Right lobe of liver (tissue), 6 donors: ENCODE results near the gene TEX38. TPM values are rescaled to one million over a fixed set of nuclear protein-coding genes. Genes with fewer than 3 reads are reported as not detected.
A peak's percentile ranks its signal among the peaks of the same experiment; 100 is the strongest.

Source experiments
- ATAC-seq, 4 donors: fragments of 200-7000 bp; cut with Tn5 transposase; one replicate each; pipeline ENCODE4 v1.9.1; 2020; ENCODE audit warnings: mild to moderate bottlenecking in 4 of 4, moderate library complexity in 4 of 4
- DNase-seq, 3 donors: peaks; one replicate each; pipeline ENCODE4 v3.0.0-alpha.2; 2020
- H3K27ac ChIP-seq, 3 donors: fragments of 200-600 bp; one replicate each; pipeline ENCODE4 v1.8.0; 2022
- H3K27me3 ChIP-seq, 2 donors: fragments of 200-600 bp; one replicate each; pipeline ENCODE4 v1.8.0; 2022
- H3K36me3 ChIP-seq, 4 donors: fragments of 200-600 bp; sonication (generic) in 1 of 4; one replicate each; pipeline versions ENCODE4 v1.5.1 to v1.8.0; 2017 to 2022; ENCODE audit warnings: control low read depth in 1 of 4
- H3K4me1 ChIP-seq, 4 donors: fragments of 200-600 bp; sonication (generic) in 1 of 4; one replicate each; pipeline versions ENCODE4 v1.5.1 to v1.8.0; 2017 to 2022; ENCODE audit warnings: control low read depth in 1 of 4
- H3K4me3 ChIP-seq, 3 donors: fragments of 200-600 bp; one replicate each; pipeline ENCODE4 v1.8.0; 2022
- H3K9me3 ChIP-seq, 4 donors: fragments of 200-600 bp; sonication (generic) in 1 of 4; one replicate each; pipeline versions ENCODE4 v1.5.1 to v1.8.0; 2017 to 2022; ENCODE audit warnings: control low read depth in 1 of 4
- CTCF ChIP-seq, 4 donors: fragments of 200-600 bp in 3 of 4; fragments of 450-650 bp in 1 of 4; IDR thresholded peaks; one replicate each; pipeline versions ENCODE4 v1.5.1 to v1.8.0; 2016 to 2022; ENCODE audit warnings: antibody characterized with exemption in 4 of 4, mild to moderate bottlenecking in 2 of 4
- POLR2A ChIP-seq: fragments of 450-650 bp; IDR thresholded peaks from one replicate; pipeline ENCODE4 v1.6.1; 2017; ENCODE audit warnings: antibody characterized with exemption, mild to moderate bottlenecking
- WGBS: methylation state at CpG from one replicate; pipeline ENCODE4 v1.1.6; 2018; ENCODE audit warnings: low coverage, low lambda C conversion rate; ENCODE audit not compliant: insufficient coverage; ENCODE audit errors: missing lambda C conversion rate; 5-methylcytosine and 5-hydroxymethylcytosine counted together
- intact Hi-C, 2 donors: fragments of 100-400 bp; cut with DNase I; formaldehyde crosslinking; loops; one replicate each; pipeline versions ENCODE4 v1.11.2 to v1.14.1; 2022
- total RNA-seq, 6 experiments: library from RNA; depleted of rRNA in 2 of 6; stranded (reverse); fragments of >200 nt in 2 of 6; fragmentation: NEBNext Ultra II Directional in 3 of 6; extraction: Animal tissue kit (Norgen Biotek cat#: 25700) in 3 of 6; gene quantifications; one replicate each; pipeline versions ENCODE4 v1.1.0 to v1.2.4, GENCODE V29; 2016 to 2023
- donor health status: DM: no; HTN: yes; CAD: no.
- donor health status: DM: no; HTN: no; CAD: no.
- donor health status: DM: no; HTN: no; CAD: no.
- donor health status: DM: no; HTN: yes; CAD: no.
- donor health status: DM: no; HTN: yes; CAD: no.

TEX38 gene
- total RNA-seq, 6 experiments from 2014 or later, result not detected

DNA sequence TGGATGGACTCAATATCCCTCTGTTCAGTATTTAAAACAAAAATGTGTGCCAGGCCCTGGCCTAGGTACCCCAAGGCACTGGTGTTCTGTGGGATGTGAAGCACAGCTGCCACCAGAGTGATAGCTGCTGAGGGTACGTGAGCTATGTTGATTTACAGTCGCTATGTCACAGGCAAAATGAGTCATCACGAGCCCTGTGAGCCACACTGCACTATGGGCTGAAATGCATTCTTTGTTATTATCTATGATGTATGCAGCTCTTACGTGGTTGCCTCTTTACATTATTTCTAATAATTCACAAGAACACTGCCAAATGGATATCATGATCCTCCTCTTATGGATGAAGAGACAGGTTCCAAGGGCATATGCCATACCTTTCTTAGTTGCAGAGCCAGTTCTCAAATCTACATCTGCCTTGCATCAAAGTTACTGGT, 2.1 kb downstream of the TEX38 start:
- Histone ChIP-seq H3K4me3 (no peak overlapping the region), H3K27ac (no peak overlapping the region), H3K4me1 (peaks cover 0 to 10% (median 0%) of the 10 kb centered on the region in 4 donors), H3K27me3 (no peaks in the 10 kb centered on the region), H3K36me3 (peaks cover 0 to 19% (median 4%) of the 10 kb centered on the region in 4 donors), H3K9me3 (no peaks in the 10 kb centered on the region)
- DNase-seq, result no peak
- no peak for TF ChIP-seq POLR2A
- no peak for TF ChIP-seq CTCF (IDR thresholded peaks at IDR 0.05)
- WGBS, result no CpG with 5 or more reads among the region's 4 CpGs
- intact Hi-C loops, result no loop called here
- ATAC-seq, result no peak

GRCh38 chr1:46675549-46676314, 4.1 kb downstream of the TEX38 start:
- no peaks in the 10 kb centered on the region for H3K9me3 ChIP-seq
- H3K4me1 ChIP-seq, result peaks cover 0 to 10% (median 0%) of the 10 kb centered on the region in 4 donors
- H3K27me3 ChIP-seq, result no peaks in the 10 kb centered on the region
- peaks cover 0 to 19% (median 12%) of the 10 kb centered on the region in 4 donors for H3K36me3 ChIP-seq
- ATAC-seq, result peak; percentile 27 to 76 (median 44)
- no peak overlapping the region for H3K4me3 ChIP-seq
- DNase-seq, result no peak
- intact Hi-C loops, result no loop called here
- TF ChIP-seq CTCF (IDR thresholded peaks at IDR 0.05), result no peak
- no peak for TF ChIP-seq POLR2A
- no CpG with 5 or more reads among the region's 1 CpG for WGBS
- no peak overlapping the region for H3K27ac ChIP-seq

DNA sequence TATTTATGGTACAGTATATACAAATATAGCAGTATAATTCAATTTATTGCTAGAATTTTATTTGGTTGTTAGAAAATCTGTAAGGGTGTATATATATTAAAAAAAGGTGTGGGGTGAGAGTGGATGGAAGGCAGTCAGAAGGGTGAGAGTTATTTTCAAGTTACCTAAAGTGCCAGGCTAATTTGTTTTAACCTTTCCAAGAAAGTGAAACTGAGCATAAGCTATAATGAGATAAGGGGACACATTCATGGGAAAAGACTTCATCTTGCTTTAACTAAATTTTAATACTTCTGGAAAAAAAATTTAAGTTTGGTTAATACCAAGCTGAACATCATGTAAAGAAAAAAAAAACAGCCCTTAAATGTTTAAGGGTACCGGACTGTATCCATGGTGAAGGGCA, 4.9 kb downstream of the TEX38 start:
- no peak for ATAC-seq
- TF ChIP-seq POLR2A, result no peak
- no peak for TF ChIP-seq CTCF (IDR thresholded peaks at IDR 0.05)
- H3K4me3 ChIP-seq, result no peak overlapping the region
- 92% methylated on average over 1 of the region's 1 CpG for WGBS
- no peaks in the 10 kb centered on the region for H3K9me3 ChIP-seq
- intact Hi-C loops, result no loop called here
- DNase-seq, result no peak
- no peak overlapping the region for H3K27ac ChIP-seq
- H3K36me3 ChIP-seq, result peaks cover 0 to 20% (median 12%) of the 10 kb centered on the region in 4 donors
- peaks cover 0 to 11% (median 0%) of the 10 kb centered on the region in 4 donors for H3K4me1 ChIP-seq
- H3K27me3 ChIP-seq, result no peaks in the 10 kb centered on the region

DNA sequence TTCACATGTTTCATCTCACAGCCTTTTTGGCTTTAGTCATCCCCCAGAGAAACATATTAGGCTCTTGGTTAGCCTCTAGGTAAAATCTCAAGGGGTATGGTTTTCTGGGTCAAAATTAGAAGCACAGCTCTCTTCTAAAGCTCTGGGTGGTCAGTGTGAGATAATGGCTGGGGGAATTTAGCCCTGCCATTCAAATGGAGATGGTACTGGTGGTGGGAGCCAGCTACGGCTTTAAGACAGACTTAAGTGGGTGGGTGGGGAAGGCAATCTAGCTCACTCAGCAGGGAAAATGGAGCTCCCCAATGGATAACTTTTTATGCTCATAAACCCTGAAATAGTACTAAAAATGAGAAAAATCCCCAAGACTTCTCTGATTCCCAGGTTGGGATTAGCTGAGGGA, 5.7 kb downstream of the TEX38 start:
- no peaks in the 10 kb centered on the region for H3K9me3 ChIP-seq
- DNase-seq, result no peak
- WGBS, result 100% methylated on average over 1 of the region's 1 CpG
- peaks cover 0 to 19% (median 0%) of the 10 kb centered on the region in 4 donors for H3K4me1 ChIP-seq
- peaks cover 0 to 22% (median 14%) of the 10 kb centered on the region in 4 donors for H3K36me3 ChIP-seq
- ATAC-seq, result no peak
- no peak overlapping the region for H3K27ac ChIP-seq
- no peak overlapping the region for H3K4me3 ChIP-seq
- no peaks in the 10 kb centered on the region for H3K27me3 ChIP-seq
- TF ChIP-seq POLR2A (no peak), CTCF (IDR thresholded peaks at IDR 0.05) (no peak)
- intact Hi-C loops, result no loop called here
